ENCODE data around the gene RBM26. TPM values are rescaled to one million over a fixed set of nuclear protein-coding genes. Genes with fewer than 3 reads are reported as not detected.

RBM26 gene
- total RNA-seq, 4 donors from 2014 or later, result 29.1 to 45.2 (median 39.3) TPM

DNA sequence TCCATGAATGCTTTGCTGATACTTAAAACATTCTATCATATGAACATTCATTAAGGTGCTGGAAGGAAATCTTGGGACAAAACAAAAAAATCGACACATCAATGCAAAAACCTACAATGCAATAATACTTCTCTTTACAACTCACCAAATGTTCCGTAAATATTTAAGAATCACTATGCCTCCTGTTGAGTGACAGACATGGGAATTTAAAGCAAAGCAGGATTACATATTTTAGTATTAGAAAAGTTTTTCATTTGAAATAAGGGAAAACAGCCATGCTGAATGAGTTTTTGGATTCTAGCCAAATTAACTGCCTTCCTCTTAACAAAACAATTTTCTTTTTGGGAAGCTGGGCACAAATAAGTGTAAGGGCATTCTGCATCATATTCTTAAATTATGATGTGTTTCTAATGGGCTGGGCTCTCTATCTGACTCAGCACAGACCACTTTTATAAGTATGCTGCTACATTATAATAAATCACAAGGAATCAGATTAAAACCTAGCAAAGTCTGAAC lies 93.7 kb downstream of the RBM26 start:
- TF ChIP-seq, protein P1, sequence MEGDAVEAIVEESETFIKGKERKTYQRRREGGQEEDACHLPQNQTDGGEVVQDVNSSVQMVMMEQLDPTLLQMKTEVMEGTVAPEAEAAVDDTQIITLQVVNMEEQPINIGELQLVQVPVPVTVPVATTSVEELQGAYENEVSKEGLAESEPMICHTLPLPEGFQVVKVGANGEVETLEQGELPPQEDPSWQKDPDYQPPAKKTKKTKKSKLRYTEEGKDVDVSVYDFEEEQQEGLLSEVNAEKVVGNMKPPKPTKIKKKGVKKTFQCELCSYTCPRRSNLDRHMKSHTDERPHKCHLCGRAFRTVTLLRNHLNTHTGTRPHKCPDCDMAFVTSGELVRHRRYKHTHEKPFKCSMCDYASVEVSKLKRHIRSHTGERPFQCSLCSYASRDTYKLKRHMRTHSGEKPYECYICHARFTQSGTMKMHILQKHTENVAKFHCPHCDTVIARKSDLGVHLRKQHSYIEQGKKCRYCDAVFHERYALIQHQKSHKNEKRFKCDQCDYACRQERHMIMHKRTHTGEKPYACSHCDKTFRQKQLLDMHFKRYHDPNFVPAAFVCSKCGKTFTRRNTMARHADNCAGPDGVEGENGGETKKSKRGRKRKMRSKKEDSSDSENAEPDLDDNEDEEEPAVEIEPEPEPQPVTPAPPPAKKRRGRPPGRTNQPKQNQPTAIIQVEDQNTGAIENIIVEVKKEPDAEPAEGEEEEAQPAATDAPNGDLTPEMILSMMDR (IDR thresholded peaks at IDR 0.05; ENCODE audit: low read depth), result no peak

DNA sequence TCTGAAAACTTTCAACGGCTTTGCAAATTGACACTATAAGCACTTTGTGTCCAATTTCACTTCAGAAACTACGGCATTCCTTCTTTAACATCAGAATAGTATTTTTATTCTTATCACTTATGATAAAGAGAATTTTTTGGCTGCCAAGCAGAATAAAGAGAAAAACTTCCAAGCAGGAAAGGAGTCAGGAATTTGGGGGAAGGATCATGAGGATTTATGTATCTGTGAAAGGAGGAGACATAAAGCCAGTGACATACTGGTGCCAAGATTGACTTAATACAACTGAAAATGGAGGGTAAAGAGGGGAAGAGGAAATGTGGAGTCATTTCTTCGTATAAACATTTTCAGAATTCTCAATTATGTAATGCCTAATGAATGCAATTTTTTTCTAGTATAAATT lies 94.7 kb downstream of the RBM26 start:
- TF ChIP-seq, protein P1 (IDR thresholded peaks at IDR 0.05; ENCODE audit: low read depth), result no peak

DNA sequence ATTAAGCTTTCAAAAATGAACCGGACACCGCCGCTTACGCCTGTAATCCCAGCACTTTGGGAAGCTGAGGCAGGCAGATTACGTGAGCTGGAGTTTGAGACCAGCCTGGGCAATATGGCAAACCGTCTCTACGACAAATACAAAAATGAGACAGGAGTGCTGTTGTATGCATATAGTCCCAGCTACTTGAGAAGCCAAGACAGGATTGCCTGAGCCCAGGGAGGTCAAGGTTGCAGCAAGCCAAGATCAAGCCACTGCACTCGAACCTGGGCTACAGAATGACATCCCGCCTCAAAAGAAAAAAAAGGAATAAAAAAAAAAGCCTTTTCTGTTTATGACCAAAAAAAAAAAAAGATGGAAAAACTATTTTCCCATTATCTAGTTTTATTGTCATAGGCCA lies 96.4 kb downstream of the RBM26 start:
- TF ChIP-seq, protein P1 (IDR thresholded peaks at IDR 0.05; ENCODE audit: low read depth), result no peak

DNA sequence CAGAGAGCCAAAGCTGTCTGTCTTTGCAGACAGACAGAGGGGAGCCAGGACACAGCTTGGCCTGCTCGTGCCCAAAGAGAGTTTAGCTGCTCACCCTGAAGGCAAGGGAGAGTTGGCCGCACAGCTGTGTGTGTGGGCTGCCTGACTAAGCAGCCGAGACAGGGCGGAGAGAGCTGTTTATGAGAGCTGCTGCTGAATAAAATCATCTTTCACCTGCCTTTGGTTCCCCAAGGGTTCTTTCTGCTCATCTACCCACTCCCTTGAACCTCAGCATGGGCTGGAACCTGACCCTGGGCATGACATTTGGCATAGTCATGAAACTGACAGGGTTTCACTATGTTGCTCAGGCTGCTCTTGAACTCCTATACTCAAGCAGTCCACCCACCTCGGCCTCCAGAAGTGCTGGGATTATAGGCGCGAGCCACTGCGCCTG lies 98.2 kb downstream of the RBM26 start:
- TF ChIP-seq, protein P1 (IDR thresholded peaks at IDR 0.05; ENCODE audit: low read depth), result no peak

DNA sequence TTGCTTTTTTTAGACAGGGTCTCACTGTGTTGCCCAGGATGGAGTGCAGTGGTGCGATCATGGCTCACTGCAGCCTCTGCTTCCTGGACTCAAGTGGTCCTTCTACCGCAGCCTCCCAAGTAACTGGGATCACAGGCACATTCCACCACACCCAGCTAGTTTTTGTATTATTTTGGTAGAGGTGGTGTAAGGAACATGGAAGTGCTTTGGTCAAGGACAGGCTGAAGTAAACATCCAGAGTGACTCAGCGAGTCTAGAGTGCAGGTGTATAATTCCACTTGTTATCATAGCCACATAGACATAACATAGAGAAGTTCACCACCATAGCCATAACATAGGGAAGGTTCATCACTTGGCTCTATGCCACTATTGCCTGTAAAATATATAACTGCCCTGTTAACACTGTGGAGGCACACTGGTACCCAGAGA lies 98.6 kb downstream of the RBM26 start:
- TF ChIP-seq, protein P1 (IDR thresholded peaks at IDR 0.05; ENCODE audit: low read depth), result no peak

DNA sequence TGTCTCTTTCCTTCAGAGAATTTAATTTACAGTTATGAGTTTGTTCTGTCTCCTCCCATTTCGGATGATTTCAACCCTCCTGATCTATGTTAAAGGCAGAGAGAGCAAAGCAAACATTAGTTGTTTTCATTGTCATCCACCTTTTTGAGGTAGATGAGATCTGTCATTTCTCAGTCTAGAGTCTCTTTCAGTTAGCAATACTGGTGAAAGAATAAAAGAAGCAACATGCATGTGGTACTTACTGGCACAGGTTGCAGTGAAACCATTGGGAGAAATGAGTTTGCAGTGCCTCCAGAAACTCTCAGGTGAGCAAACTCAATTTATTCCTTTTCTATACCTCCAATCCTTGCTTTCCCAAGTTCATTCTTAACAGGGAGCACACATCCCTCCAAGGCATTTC lies 99.4 kb downstream of the RBM26 start:
- TF ChIP-seq, protein P1 (IDR thresholded peaks at IDR 0.05; ENCODE audit: low read depth), result no peak

DNA sequence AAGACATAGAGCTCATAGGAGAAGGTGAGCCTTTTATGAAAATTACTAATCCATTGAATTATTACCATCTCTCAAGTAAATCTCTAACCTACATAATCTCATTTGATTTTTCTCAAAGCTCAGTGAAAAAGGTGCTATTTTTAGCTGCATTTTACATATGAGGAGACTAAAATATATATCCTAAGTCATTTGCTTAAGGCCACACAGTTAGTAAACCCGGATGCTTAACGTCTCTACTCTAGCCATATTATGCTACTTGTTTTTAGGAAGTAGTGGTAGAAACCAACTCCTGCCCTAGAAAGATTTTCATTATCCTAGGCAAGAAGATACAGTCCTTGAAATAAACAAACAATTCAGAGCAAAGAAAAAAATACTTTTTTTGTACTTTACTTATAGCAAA lies 108.9 kb downstream of the RBM26 start:
- TF ChIP-seq, protein P1 (IDR thresholded peaks at IDR 0.05; ENCODE audit: low read depth), result no peak
